HCT116 (cell line): ENCODE measurements around the gene SERAC1. TPM values are rescaled to one million over a fixed set of nuclear protein-coding genes. Genes with fewer than 3 reads are reported as not detected.

Source experiments
- ATAC-seq: fragments of 200-7000 bp; cut with Tn5 transposase; 2 replicates; pipeline ENCODE4 v1.9.1; 2020; ENCODE audit warnings: mild to moderate bottlenecking, moderate library complexity
- BruUV-seq: library from RNA; stranded (reverse); fragments of 400-500 nt; replicated peaks from 2 replicates; lab custom pipeline; 2021; lab: Mats Ljungman, UMichigan
- CTCF ChIA-PET: fragments of 300-600 bp; sonication (Branson Sonifier 250); formaldehyde crosslinking; loops from one replicate; lab custom pipeline; 2021; ENCODE audit warnings: antibody characterized with exemption; lab: Charles Lee
- POLR2A ChIA-PET: fragments of 300-600, 350-600 bp; sonication (Branson Sonifier 250); formaldehyde crosslinking; loops from one replicate; lab custom pipeline; 2021; ENCODE audit warnings: antibody characterized with exemption; lab: Charles Lee
- RAD21 ChIA-PET, 2 experiments: fragments of 300-600 bp; sonication (Branson Sonifier 250); formaldehyde crosslinking; loops; one replicate each; lab custom pipeline; 2023; ENCODE audit warnings: low total read pairs in 2 of 2; ENCODE audit not compliant: uncharacterized antibody in 2 of 2, unreplicated experiment in 2 of 2, low non-redundant PET in 1 of 2; lab: Charles Lee
- DNase-seq: peaks from one replicate; pipeline ENCODE4 v3.0.0-alpha.2; 2010; ENCODE audit warnings: low read depth, low spot score
- H2AFZ ChIP-seq: fragments of 200-600 bp; shearing (Covaris generic), sonication (generic); 2 replicates; pipeline ENCODE4 v1.6.1; 2017; ENCODE audit warnings: low read depth, mixed run types, mixed read lengths, antibody characterized with exemption, low read length; ENCODE audit not compliant: poor library complexity, severe bottlenecking
- H3K27ac ChIP-seq: 2 replicates; pipeline ENCODE4 v1.5.1; 2012; ENCODE audit warnings: low read depth, low read length
- H3K27me3 ChIP-seq: fragments of 200-600 bp; sonication (generic); 2 replicates; pipeline ENCODE4 v1.6.1; 2016; ENCODE audit warnings: mixed run types, low read length, mixed read lengths; ENCODE audit not compliant: insufficient read depth
- H3K36me3 ChIP-seq, 2 experiments: fragments of 200-500 bp in 1 of 2; fragments of 200-600 bp in 1 of 2; sonication (Bioruptor generic) in 1 of 2; sonication (generic) in 1 of 2; 2 replicates each; pipeline versions ENCODE4 v1.5.1 to v1.6.1; 2014 to 2016; ENCODE audit warnings: low read length in 2 of 2, inconsistent platforms in 1 of 2, mixed read lengths in 1 of 2, mixed run types in 1 of 2; ENCODE audit not compliant: insufficient read depth in 2 of 2, control insufficient read depth in 1 of 2
- H3K4me1 ChIP-seq, 2 experiments: fragments of 200-600 bp in 1 of 2; sonication (generic) in 1 of 2; 2 replicates each; pipeline versions ENCODE4 v1.5.1 to v1.6.1; 2012 to 2017; ENCODE audit warnings: low read length in 2 of 2, inconsistent platforms in 1 of 2, mild to moderate bottlenecking in 1 of 2, mixed read lengths in 1 of 2, mixed run types in 1 of 2, moderate library complexity in 1 of 2; ENCODE audit not compliant: insufficient read depth in 2 of 2, control insufficient read depth in 1 of 2
- H3K4me2 ChIP-seq: fragments of 200-600 bp; sonication (generic); 2 replicates; pipeline ENCODE4 v1.6.1; 2017; ENCODE audit warnings: mixed run types, low read length, mixed read lengths
- H3K4me3 ChIP-seq, 2 experiments: fragments of 200-600 bp in 1 of 2; sonication (generic) in 1 of 2; replicated peaks in 1 of 2; 2 replicates each; pipeline ENCODE4 v1.5.1; 2011 to 2016; ENCODE audit warnings: low read length in 2 of 2, control low read depth in 1 of 2, low read depth in 1 of 2, mild to moderate bottlenecking in 1 of 2, mixed read lengths in 1 of 2, mixed run types in 1 of 2
- H3K79me2 ChIP-seq: fragments of 200-600 bp; sonication (generic); 2 replicates; pipeline ENCODE4 v1.6.1; 2017; ENCODE audit warnings: mild to moderate bottlenecking, mixed run types, low read length, moderate library complexity, mixed read lengths; ENCODE audit not compliant: insufficient read depth
- H3K9ac ChIP-seq: fragments of 200-600 bp; sonication (generic); 2 replicates; pipeline ENCODE4 v1.6.1; 2016; ENCODE audit warnings: low read length, mixed read lengths
- H3K9me2 ChIP-seq: fragments of 200-600 bp; sonication (generic), shearing (Covaris generic); 2 replicates; pipeline ENCODE4 v1.6.1; 2017; ENCODE audit warnings: mixed run types, mild to moderate bottlenecking, moderate library complexity; ENCODE audit not compliant: insufficient read depth
- H3K9me3 ChIP-seq, 2 experiments: fragments of 200-500 bp in 1 of 2; fragments of 200-600 bp in 1 of 2; sonication (Bioruptor generic) in 1 of 2; sonication (generic) in 1 of 2; 2 replicates each; pipeline ENCODE4 v1.6.1; 2014 to 2017; ENCODE audit warnings: low read length in 2 of 2, mixed read lengths in 2 of 2, inconsistent platforms in 1 of 2, low read depth in 1 of 2, mild to moderate bottlenecking in 1 of 2, mixed run types in 1 of 2, moderate library complexity in 1 of 2; ENCODE audit not compliant: control insufficient read depth in 1 of 2, insufficient read depth in 1 of 2
- H4K20me1 ChIP-seq: fragments of 200-600 bp; sonication (generic), shearing (Covaris generic); 2 replicates; pipeline ENCODE4 v1.6.1; 2017; ENCODE audit warnings: mixed run types, mild to moderate bottlenecking, moderate library complexity; ENCODE audit not compliant: insufficient read depth
- ATF3 ChIP-seq: IDR thresholded peaks from 2 replicates; pipeline ENCODE4 v1.6.1; 2012
- CBX3 ChIP-seq: IDR thresholded peaks from 2 replicates; pipeline ENCODE4 v1.6.1; 2012; ENCODE audit warnings: low read depth
- ELF1 ChIP-seq: IDR thresholded peaks from 2 replicates; pipeline ENCODE4 v1.6.1; 2012; ENCODE audit warnings: low read depth, borderline replicate concordance
- JUND ChIP-seq: IDR thresholded peaks from 2 replicates; pipeline ENCODE4 v1.6.1; 2012
- MAX ChIP-seq: IDR thresholded peaks from 2 replicates; pipeline ENCODE4 v1.6.1; 2012
- REST ChIP-seq: IDR thresholded peaks from 2 replicates; pipeline ENCODE4 v1.6.1; 2012; ENCODE audit warnings: low read depth
- SIN3A ChIP-seq: IDR thresholded peaks from 2 replicates; pipeline ENCODE4 v1.6.1; 2012; ENCODE audit warnings: low read depth
- SP1 ChIP-seq: IDR thresholded peaks from 2 replicates; pipeline ENCODE4 v1.6.1; 2012; ENCODE audit warnings: low read depth
- SRF ChIP-seq: IDR thresholded peaks from 2 replicates; pipeline ENCODE4 v1.6.1; 2012; ENCODE audit warnings: low read depth
- TCF7L2 ChIP-seq: IDR thresholded peaks from 2 replicates; pipeline ENCODE4 v1.7.0; 2011; ENCODE audit warnings: borderline replicate concordance, inconsistent platforms; ENCODE audit not compliant: insufficient read depth, insufficient read length; ENCODE audit errors: extremely low read depth
- YY1 ChIP-seq: IDR thresholded peaks from 2 replicates; pipeline ENCODE4 v1.6.1; 2011; ENCODE audit warnings: low read length, low read depth, moderate library complexity, mild to moderate bottlenecking; ENCODE audit not compliant: insufficient replicate concordance; ENCODE audit errors: extremely low read depth
- ZBTB33 ChIP-seq: IDR thresholded peaks from 2 replicates; pipeline ENCODE4 v1.6.1; 2011; ENCODE audit warnings: mild to moderate bottlenecking, low read length, moderate library complexity; ENCODE audit not compliant: insufficient replicate concordance; ENCODE audit errors: extremely low read depth
- intact Hi-C: fragments of 100-400 bp; cut with micrococcal nuclease; formaldehyde crosslinking; loops from 2 replicates; pipeline ENCODE4 v1.10.0; 2022
- total RNA-seq: library from RNA; stranded (reverse); gene quantifications from one replicate; pipeline ENCODE4 v1.2.1, GENCODE V29; 2021; ENCODE audit not compliant: unreplicated experiment

Gene SERAC1
- total RNA-seq, 1 experiment from 2014 or later, result 7.6 TPM

GRCh38 chr6:158161566-158162254 is 6.4 kb downstream of the SERAC1 start:
- no peaks in the 10 kb centered on the region for H3K27me3 ChIP-seq
- no peak for TF ChIP-seq ELF1
- TF ChIP-seq YY1, result no peak
- no peak for TF ChIP-seq TCF7L2
- TF ChIP-seq CBX3, result no peak
- TF ChIP-seq ZBTB33, result no peak
- TF ChIP-seq REST, result no peak
- no peak for TF ChIP-seq SP1
- no peak for TF ChIP-seq SRF
- no peak for TF ChIP-seq MAX
- TF ChIP-seq JUND, result no peak
- no peak for TF ChIP-seq ATF3
- TF ChIP-seq SIN3A, result no peak
- TF ChIP-seq, all 23 proteins: peak for 0
- H3K79me2 ChIP-seq, result peaks cover 5% of the 10 kb centered on the region; the same call in 1 of the 2 replicates
- H3K9me3 ChIP-seq, result no peaks in the 10 kb centered on the region
- ChIA-PET POLR2A (no interaction called here), RAD21 (interaction anchor here in 1 of 2 experiments (0.6 kb wide), 1 partner anchor 658 kb away, joined by 4 read pairs; the partner anchor contains the start of gene EZR), CTCF (interaction anchor here (1.0 kb wide), 1 partner anchor 18 kb away, joined by 4 read pairs; no protein-coding TSS in a partner anchor)
- H3K27ac ChIP-seq, result no peak overlapping the region
- H3K4me3 ChIP-seq, result no peak overlapping the region
- 0 out of 4 replicates have a peak, but pooled peaks cover 0 to 2% of the 10 kb centered on the region in 2 experiments for H3K36me3 ChIP-seq
- H3K9ac ChIP-seq, result no peak overlapping the region
- DNase-seq (no peak), ATAC-seq (peak; percentile 76)
- no peaks in the 10 kb centered on the region for H3K9me2 ChIP-seq
- no peaks in the 10 kb centered on the region for H4K20me1 ChIP-seq
- no TSS peak for BruUV-seq
- H2AFZ ChIP-seq, result no peak overlapping the region
- peaks cover 6 to 25% of the 10 kb centered on the region in 2 experiments; a peak in 2 of 4 replicates for H3K4me1 ChIP-seq
- intact Hi-C loops, result no loop called here
- H3K4me2 ChIP-seq, result peak overlapping the region; percentile 15; the same call in 1 of the 2 replicates
